ENCODE results near the gene FGF3. TPM values are rescaled to one million over a fixed set of nuclear protein-coding genes. Genes with fewer than 3 reads are reported as not detected.

FGF3 gene
- total RNA-seq, 1 experiment from 2014 or later = not detected

- no peaks in the 10 kb centered on the region for H3K9me2 ChIP-seq (replicated peaks; ENCODE audit: low read length)
- H3K27ac ChIP-seq (ENCODE audit: low read length) = no peak overlapping the region
- no peaks in the 10 kb centered on the region for H3K27me3 ChIP-seq (ENCODE audit: low read length)
- H3K9ac ChIP-seq (ENCODE audit: low read length) = no peak overlapping the region
- no peak overlapping the region for H2AFZ ChIP-seq (ENCODE audit: low read length)
- intact Hi-C loops (cut with micrococcal nuclease) = loop anchor here (5.0 kb wide), 1 partner anchor 109 kb away; no protein-coding TSS in a partner anchor
- CTCF ChIA-PET = no interaction called here
- H3K79me2 ChIP-seq (ENCODE audit: low read length) = no peaks in the 10 kb centered on the region
- ATAC-seq (no peak), DNase-seq (no peak)
- no peak overlapping the region for H3K4me2 ChIP-seq (ENCODE audit: low read length)
- POLR2A ChIA-PET (ENCODE audit: unreplicated experiment) = no interaction called here
- H3K4me1 ChIP-seq (ENCODE audit: insufficient read depth, low read length) = peaks cover 16% of the 10 kb centered on the region
- no peaks in the 10 kb centered on the region for H3K36me3 ChIP-seq (ENCODE audit: low read depth, low read length)
- no peak overlapping the region for H3K4me3 ChIP-seq (ENCODE audit: low read length)
- TF ChIP-seq EZH2 (IDR thresholded peaks at IDR 0.05; ENCODE audit: low read length, unreplicated experiment) = no peak
- TF ChIP-seq CTCF (conservative IDR thresholded peaks at IDR 0.05; ENCODE audit: low read depth, low read length) = no peak
- no peak for TF ChIP-seq EZH2phosphoT487 (IDR thresholded peaks at IDR 0.05; ENCODE audit: borderline replicate concordance, low read length)
- no TSS peak for BruUV-seq (replicated peaks)
- H3K9me3 ChIP-seq (ENCODE audit: low read length) = no peaks in the 10 kb centered on the region
- no peaks in the 10 kb centered on the region for H3F3A ChIP-seq (ENCODE audit: low read length, unreplicated experiment)
- H4K20me1 ChIP-seq (ENCODE audit: low read length) = no peaks in the 10 kb centered on the region
Observed at GRCh38 chr11:69796063-69796462, 23.2 kb downstream of the FGF3 start.

- H3K9ac ChIP-seq (ENCODE audit: low read length) = no peak overlapping the region
- TF ChIP-seq EZH2 (IDR thresholded peaks at IDR 0.05; ENCODE audit: low read length, unreplicated experiment) = no peak
- no peak for TF ChIP-seq CTCF (conservative IDR thresholded peaks at IDR 0.05; ENCODE audit: low read depth, low read length)
- no peak for TF ChIP-seq EZH2phosphoT487 (IDR thresholded peaks at IDR 0.05; ENCODE audit: borderline replicate concordance, low read length)
Observed at GRCh38 chr11:69791276-69792180, 27.7 kb downstream of the FGF3 start.

GRCh38 chr11:69788956-69789355, 30.3 kb downstream of the FGF3 start:
- no peaks in the 10 kb centered on the region for H3K79me2 ChIP-seq (ENCODE audit: low read length)
- ChIA-PET CTCF (no interaction called here), POLR2A (ENCODE audit: unreplicated experiment) (no interaction called here)
- no peaks in the 10 kb centered on the region for H3K27me3 ChIP-seq (ENCODE audit: low read length)
- BruUV-seq (replicated peaks) = no TSS peak
- H3K4me3 ChIP-seq (ENCODE audit: low read length) = no peak overlapping the region
- H3K4me1 ChIP-seq (ENCODE audit: insufficient read depth, low read length) = peaks cover 23% of the 10 kb centered on the region
- H3K36me3 ChIP-seq (ENCODE audit: low read depth, low read length) = no peaks in the 10 kb centered on the region
- no peak overlapping the region for H3K4me2 ChIP-seq (ENCODE audit: low read length)
- no peaks in the 10 kb centered on the region for H3K9me3 ChIP-seq (ENCODE audit: low read length)
- ATAC-seq = no peak
- H3K9me2 ChIP-seq (replicated peaks; ENCODE audit: low read length) = no peaks in the 10 kb centered on the region
- DNase-seq = no peak
- no peak overlapping the region for H2AFZ ChIP-seq (ENCODE audit: low read length)
- H3K9ac ChIP-seq (ENCODE audit: low read length) = no peak overlapping the region
- intact Hi-C loops (cut with micrococcal nuclease) = no loop called here
- H4K20me1 ChIP-seq (ENCODE audit: low read length) = no peaks in the 10 kb centered on the region
- no peak overlapping the region for H3K27ac ChIP-seq (ENCODE audit: low read length)
- H3F3A ChIP-seq (ENCODE audit: low read length, unreplicated experiment) = no peaks in the 10 kb centered on the region
- TF ChIP-seq CTCF (conservative IDR thresholded peaks at IDR 0.05; ENCODE audit: low read depth, low read length) = no peak
- no peak for TF ChIP-seq EZH2 (IDR thresholded peaks at IDR 0.05; ENCODE audit: low read length, unreplicated experiment)
- no peak for TF ChIP-seq EZH2phosphoT487 (IDR thresholded peaks at IDR 0.05; ENCODE audit: borderline replicate concordance, low read length)

More at GRCh38 chr11:69791276-69792180, 27.7 kb downstream of the FGF3 start:
- Histone ChIP-seq H2AFZ (ENCODE audit: low read length) (peak overlapping the region; percentile 33; the same call in 1 of the 2 replicates), H3K4me2 (ENCODE audit: low read length) (peak overlapping the region; percentile 53), H3K36me3 (ENCODE audit: low read depth, low read length) (no peaks in the 10 kb centered on the region), H3K9me2 (replicated peaks; ENCODE audit: low read length) (no peaks in the 10 kb centered on the region), H3K4me3 (ENCODE audit: low read length) (no peak overlapping the region), H3K27ac (ENCODE audit: low read length) (peak overlapping the region; percentile 66), H3F3A (ENCODE audit: low read length, unreplicated experiment) (no peaks in the 10 kb centered on the region), H3K4me1 (ENCODE audit: insufficient read depth, low read length) (peaks cover 23% of the 10 kb centered on the region), H4K20me1 (ENCODE audit: low read length) (no peaks in the 10 kb centered on the region), H3K27me3 (ENCODE audit: low read length) (no peaks in the 10 kb centered on the region), H3K9me3 (ENCODE audit: low read length) (no peaks in the 10 kb centered on the region), H3K79me2 (ENCODE audit: low read length) (no peaks in the 10 kb centered on the region)
- ATAC-seq (peak; percentile 85), DNase-seq (peak; percentile 89)
- BruUV-seq (replicated peaks) = no TSS peak
- ChIA-PET CTCF (no interaction called here), POLR2A (ENCODE audit: unreplicated experiment) (interaction anchor here (0.7 kb wide), 1 partner anchor 291 kb away, joined by 3 read pairs; no protein-coding TSS in a partner anchor)
- intact Hi-C loops (cut with micrococcal nuclease) = no loop called here
